HG02973 (cell line): ENCODE measurements around the gene BLOC1S5.

Experiments
- ATAC-seq: cut with Tn5 transposase; IDR thresholded peaks from one replicate; pipeline ENCODE4 v1.9.1; 2021; ENCODE audit warnings: moderate library complexity; ENCODE audit not compliant: unreplicated experiment

The BLOC1S5 gene, protein sequence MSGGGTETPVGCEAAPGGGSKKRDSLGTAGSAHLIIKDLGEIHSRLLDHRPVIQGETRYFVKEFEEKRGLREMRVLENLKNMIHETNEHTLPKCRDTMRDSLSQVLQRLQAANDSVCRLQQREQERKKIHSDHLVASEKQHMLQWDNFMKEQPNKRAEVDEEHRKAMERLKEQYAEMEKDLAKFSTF

DNA sequence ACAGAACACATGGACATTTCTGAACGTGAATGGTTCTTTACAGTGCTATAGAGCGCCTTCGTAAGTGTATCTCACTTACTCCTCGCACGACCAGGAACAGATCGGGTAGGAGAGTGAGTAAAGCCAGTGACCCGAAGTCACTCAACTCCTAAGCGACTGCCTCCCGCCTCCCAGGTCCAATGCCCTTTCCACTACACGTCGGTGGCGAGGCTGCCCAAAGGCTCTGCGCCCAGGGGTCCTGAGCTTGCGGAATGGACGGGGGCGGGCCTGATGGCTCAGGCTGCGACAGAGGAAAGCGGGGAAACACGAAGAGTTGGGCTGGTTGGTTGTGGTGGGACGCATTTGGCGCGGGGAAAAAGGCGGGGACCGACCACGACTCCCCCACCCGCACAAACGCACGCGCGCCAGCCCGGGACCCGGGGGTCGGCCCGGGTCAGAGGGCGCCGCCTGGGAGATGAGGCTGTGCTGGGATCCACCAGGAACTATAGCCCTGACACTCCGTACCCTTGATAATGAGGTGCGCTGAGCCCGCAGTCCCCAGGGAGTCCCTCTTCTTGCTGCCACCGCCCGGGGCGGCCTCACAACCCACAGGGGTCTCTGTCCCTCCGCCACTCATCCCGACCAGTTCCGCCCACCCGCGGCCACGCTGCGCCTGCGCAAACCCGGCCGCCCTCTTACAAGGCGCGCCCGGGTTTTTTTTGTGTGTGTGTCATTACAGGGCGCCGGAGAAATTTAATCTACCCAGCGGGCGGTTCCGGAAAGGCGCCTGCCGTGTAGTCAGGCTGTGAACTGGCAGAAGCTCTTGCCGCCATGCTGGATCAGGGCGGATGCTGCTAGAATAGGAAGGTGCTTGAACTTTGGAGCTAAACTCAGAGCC, at the start of gene BLOC1S5:
Gene BLOC1S5 (minus strand): TSS at position 629 of the 877 bp plus-strand sequence. CDS start 13 bp downstream, at position 616.
- peak; percentile 84 for ATAC-seq

DNA sequence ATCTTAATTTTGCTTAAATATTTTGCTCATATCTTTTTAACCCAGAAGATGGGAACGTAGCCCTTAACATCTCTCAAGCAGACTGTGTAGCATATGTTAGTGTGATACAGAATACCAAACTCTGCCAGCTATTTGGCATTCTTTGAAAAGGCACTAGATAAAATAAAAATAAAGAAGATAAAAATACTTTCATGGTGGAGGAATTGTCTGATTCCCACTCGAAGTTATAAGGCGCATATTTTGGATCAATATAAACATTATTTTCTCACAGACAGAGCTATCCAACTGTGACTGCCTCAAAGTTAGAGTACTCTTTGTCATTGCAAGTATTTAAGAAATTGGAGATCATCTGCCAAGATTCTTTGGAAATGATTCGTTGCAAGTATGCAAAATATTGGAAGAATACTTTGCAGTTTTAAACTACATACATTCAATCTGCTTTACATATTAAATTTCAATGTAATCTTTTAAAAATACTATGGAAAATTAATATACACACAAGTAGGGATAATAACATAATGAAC, 49.0 kb upstream of the BLOC1S5 start:
- ATAC-seq = no peak

DNA sequence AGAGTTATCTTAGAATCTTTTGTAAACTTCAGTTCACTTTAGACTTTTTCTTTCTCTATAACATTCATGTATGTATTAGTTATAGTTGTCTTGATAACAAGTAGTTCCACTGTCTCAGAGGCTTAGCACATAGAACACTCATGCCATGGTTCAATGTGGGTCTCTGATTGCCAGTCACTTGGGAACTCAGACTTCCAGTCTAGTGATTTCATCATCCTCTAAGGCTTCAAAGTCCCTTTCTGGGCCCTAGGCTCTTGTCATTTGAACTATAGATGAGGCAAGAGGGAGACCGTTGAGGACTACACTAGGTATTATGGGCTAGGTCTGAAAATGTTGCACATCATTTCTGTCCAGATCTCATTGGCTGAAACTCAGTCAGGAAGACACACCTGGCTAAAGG, 46.5 kb upstream of the BLOC1S5 start:
- ATAC-seq = no peak

DNA sequence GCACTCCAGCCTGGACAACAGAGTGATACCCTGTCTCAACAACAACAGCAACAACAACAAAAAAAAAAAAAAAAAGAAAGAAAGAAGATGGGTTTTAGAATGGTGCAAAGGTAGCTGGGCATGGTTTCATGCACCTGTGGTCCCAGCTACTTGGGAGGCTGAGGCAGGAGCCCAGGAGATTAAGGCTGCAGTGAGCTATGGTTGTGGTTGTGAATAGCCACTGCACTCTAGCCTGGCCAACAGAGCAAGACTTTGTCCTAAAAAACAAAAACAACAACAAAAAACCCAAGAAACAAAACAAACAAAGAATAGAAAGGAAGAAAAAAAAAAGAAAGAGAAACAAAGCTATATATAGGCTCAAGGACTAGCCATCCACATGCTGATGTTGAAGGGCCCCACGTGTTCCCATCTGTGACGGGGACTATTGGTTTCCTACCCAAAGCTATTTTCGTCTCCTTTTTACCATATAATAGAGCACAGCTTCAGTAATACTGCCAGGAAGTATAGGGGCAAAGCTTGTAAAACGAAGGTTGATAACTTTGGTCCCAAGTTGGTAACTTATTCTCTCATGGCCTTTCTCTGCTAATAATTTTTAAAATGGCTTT, 46.0 kb upstream of the BLOC1S5 start:
- ATAC-seq = peak; percentile 83

DNA sequence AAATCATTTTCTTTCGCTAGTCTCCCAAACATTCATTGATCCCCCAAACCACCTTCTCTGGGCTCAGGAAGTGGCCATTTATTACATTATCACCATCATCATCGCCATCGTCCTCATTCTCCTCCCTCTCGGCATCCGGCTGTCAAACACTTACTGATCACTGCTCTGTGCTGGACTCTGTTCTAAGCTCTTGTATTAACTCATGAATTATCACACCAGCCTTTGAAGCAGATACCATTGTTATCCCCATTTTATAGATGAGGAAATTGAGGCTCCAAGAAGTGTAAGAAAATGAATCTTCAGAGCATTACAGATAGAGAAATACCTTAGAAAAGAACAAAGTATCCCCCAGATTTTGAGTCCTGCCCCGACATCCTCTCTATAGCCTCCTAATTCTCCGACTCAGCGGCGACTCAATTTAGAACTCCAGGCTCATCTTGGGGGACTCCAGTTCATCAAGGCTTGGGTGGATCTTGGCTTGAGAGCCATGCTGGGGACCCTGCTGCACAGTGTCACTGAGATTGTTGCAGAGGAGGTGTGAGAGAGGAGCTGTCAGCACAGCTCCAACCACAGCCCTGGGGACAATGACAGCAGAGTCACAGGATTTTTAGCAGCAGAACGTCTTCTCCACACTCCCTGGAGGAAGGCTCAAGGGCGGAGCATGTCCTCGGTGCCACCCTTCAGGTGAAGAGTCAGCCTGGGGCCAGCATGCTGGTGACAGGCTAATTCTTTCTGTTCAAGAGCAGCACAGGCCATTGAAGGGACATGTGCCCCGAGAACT, 44.8 kb upstream of the BLOC1S5 start:
- no peak for ATAC-seq

DNA sequence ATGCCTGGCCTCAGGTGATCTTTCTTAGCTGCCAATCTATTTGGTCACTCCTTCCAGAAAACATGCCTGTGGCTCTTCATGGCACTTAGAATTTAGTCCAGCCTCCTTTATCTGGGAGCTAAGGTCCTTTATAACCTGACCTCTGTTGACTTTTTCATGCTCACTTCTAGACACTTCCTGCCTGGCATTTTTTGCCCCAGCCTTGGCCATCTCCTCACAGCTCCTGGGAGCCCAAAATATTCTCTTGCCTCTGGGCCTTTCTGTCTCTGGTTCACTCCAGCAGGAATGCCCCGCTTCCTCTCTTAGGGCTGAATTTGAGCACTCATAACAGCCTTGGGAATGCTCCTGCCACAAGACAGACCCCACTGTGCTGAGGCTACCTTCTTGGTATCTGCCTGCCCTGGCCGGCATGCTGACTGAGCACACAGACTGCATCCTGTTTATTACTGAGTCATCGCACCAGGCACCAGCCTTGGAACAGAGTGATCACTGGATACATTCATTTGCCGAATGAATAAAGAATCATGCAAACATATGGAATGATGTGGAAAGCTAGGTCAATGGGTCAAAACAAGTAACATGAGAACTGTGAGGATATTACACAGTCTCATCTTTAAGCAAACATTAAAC, 44.0 kb upstream of the BLOC1S5 start:
- ATAC-seq = no peak

DNA sequence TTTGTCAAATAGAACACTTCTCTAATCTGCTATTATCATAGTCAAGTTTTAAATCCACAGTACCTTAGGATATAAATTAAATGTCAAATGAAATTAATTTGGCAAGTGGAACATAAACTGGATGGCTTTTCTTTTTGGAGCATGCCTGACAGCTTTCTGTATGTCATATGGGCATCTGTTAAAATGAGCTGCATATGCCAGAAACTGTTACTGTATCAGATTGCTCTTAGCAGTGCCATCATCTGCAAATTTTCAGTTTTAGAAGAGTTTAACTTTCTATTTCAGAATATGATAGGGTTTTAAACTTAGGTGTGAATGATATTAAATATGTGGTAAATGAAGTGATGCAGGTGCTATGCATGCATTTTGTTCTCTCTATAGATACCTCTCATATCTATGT, 41.6 kb upstream of the BLOC1S5 start:
- no peak for ATAC-seq

DNA sequence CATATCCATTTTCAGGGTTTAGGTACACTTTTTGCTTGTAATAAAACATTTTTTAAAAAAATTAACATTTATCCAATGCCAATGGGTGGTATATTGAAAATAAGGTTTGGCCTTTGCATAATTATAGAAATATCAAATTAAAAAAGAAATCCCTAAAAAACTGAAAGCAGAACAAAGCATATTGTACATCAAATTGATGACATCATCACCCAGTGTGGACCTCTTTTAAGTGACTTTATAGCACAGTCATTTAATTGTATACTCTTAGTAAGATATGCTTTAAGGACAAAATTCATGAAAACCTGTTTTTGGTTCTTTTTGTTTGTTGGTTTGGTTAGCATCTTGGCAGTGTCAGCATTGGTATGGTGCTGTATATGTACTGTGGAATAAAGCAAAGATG, 39.5 kb upstream of the BLOC1S5 start:
- no peak for ATAC-seq

DNA sequence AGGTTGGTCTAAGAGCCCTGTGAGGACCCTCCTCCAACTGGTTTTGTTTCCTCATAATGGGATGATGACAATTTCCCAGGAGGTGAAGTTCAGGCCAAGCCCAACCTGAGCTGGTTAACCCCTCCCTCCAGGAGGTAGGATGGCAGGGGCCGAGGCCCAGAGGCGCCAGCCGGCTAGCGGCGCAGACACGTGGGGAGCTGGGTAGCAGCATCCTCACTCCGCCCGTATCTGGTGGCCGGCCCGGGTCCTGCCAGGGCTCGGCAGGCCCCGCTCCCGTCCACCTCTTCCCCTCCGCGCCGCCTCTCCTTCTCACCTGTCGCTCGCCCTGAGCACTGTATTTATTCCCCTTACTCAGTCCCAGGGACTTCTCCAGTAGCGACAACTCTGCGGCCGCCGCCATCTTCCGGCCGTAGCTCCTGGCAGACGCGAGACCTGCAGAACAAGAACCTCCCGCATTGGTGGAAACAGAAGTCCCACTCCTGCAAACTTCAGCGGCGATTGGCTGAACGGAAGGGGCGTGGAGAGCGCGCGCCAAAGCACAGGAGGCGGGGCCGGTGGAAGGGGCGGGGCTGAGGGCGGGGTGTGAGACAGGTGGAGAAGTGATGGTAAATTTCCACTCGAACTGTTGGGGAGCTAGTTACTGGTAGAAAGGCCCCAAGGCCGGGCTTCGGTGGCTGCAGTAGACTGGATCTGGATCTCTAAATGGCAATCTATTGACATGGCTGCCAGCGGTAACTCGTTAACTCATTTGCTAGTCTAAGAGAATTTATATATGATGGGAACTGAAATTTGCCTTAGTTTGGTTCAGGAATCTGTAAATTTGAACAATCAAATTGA, 38.2 kb upstream of the BLOC1S5 start, which contains the start of gene EEF1E1:
Gene EEF1E1 (minus strand): TSS at position 427 of the 837 bp plus-strand sequence. CDS start 27 bp downstream, at position 400.
- peak; percentile 99 for ATAC-seq

DNA sequence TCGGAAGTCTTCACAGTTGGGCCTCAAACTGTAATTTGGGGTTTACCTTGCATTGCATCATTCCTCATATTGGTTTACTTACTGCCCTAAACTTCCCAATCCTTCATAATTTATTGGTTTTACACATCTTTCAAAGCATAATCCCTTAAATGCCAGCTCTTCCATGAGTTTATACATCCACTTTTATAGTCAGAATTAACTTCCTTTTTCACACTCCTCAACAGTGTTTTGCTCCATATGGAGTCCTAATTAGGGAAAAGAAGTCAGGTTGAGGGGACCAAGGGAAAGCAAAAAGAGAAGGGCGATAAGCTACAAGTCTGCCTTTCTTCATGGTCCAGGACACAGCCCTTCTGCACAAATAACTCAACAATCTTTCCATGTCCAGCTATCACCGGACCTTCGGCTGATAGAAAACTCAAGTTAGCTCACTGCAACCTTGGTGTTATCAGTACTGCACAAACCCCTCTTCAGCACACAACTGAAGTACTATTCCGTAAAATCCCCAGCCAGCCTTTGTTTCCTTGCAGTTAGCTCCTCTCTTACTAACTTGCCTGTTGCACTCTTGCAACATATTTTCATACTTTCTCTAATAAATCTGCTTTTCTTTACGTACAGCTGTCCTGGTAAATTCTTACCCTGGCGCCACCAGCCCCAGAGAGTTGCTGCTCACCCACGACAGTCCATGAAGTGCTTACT, 36.1 kb upstream of the BLOC1S5 start:
- no peak for ATAC-seq

DNA sequence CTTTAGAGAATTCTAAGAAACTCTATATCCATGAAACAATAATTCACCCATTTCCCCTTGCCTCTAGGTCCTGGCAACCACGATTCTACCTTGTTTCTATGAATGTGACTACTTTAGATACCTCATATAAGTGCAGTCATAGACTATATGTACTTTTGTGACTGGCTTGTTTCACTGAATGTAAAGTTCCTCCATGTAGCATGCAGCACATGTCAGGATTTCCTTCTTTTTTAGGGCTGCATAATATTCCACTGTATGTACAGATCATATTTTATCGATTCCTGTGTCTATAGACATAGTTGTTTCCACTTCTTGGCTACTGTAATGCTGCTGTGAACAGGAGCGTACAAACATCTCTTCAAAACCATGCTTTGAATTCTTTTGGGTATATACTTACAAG, 26.5 kb upstream of the BLOC1S5 start:
- ATAC-seq = no peak

DNA sequence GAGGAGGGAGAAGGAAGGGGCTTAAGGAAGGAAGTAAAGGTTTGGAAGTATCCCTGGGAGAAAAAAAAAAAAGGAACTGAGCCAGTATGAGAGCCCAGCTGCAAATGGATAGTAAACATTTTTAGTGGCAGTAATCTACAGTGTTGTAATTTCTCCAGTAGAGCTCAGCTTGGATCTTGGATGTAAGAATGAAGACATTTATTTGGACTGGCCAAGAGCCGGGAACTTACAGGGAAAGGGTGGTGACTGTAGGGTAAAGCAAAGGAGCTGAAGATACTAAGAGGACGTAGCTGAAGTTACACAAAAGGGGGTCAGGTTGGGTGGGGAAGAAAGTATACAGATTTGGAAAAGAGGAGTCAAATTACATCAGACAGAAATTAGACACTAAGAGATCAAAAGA, 24.7 kb upstream of the BLOC1S5 start:
- no peak for ATAC-seq

DNA sequence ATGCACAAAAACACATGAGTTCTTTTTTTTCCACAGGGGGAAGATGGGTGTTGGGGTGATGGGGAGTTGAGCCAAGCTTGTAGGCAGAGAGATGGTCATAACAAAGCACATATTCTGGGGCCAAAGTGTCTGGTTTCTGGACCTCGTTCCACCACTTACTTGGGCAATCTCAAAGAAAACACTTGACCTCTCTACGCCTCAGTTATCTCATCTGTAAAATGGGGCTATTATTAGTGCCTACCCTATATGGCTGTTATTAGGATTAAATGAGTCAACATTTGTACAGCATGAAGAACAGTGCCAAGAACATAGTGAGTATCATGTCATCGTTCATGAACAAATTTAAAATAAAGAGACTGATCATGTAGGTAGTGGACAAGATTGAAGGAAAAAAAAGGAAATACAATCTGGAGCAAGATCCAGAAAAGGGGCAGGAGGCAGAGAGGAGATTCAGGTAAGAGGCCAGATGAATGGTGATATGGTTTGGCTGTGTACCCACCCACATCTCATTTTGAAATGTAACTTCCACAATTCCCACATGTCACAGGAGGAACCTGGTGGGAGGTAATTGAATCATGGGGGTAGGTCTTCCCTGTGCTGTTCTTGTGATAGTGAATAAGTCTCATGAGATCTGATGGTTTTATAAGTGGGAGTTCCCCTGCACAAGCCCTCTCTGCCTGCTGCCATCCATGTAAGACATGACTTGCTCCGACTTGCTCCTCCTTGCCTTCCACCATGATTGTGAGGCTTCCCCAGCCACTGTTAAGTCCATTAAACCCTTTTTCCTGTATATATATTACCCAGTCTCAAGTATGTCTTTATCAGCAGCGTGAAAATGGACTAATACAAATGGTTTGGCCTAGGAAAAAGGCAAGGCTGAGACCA, 23.9 kb upstream of the BLOC1S5 start:
- no peak for ATAC-seq

DNA sequence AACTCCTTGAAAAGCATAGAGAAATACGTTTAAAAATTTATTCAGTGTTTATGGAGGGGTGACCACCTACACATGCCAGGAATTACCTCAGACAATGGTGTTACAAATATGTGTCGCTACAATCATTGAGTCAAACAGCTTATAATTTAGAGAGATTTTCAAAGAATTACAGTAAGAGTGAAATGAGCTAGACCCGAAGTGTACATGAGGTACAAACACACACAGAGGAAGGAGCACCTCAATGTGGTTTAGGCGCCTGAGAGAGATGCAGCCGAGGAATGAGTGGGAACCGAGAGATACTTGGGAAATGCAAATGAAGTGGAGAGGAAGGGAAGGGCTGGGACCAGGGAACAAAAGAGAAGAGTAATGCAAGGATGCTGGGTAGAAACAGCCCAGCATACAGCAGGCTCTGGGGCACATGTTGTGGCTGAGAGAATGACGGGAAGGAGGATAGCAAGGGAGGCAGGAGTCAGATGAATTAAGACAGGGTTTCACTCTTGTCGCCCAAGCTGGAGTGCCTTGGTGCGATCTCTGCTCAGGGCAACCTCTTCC, 22.6 kb upstream of the BLOC1S5 start:
- ATAC-seq = no peak

DNA sequence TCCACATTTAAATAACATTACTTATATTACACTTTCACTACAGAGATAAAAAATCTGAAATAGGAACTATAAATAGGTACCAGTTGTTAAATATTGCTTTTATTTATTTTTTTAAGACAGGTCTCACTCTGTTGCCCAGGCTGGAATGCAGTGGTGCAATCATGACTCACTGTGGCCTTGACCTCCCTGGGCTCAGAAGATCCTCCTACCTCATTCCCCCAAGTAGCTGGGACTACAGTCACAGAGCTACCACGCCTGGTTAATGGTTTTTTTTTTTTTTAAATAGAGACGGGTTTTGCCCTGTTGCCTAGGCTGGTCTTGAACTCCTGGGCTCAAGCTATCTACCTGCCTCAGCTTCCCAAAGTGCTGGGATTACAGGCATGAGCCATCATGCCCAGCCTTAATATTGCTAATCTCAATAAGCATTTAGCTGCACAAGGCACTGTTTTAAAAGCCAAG, 20.9 kb upstream of the BLOC1S5 start:
- ATAC-seq = no peak

DNA sequence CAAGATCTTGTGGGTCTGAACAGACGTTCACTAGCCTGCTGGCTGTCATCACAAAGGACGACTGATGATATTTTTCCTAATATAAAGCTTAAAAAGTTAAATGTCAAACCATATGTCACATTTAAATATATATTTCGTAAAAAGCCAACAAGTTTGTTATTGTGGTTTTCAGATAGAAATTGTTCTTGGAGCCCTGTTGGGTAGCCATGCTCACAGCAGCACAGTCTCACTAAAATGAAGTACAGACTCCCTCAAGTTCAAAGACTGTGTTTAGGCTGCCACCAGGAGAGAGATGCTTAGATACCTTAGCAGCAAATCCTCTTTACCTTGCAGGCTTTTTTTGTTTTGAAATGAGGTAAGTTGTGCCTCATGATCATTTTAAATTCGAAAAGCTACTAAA, 20.4 kb upstream of the BLOC1S5 start:
- ATAC-seq = no peak
